ENCODE data around the gene TIMD4.

TIMD4 gene

GRCh38 chr5:156950716-156951115 is 12.3 kb downstream of the TIMD4 start:
- Histone ChIP-seq H3K79me1 (ENCODE audit: low read depth, low read length) (no peaks in the 10 kb centered on the region), H3K18ac (ENCODE audit: low read length) (no peak overlapping the region), H2BK5ac (ENCODE audit: low read length) (no peak overlapping the region), H3K36me3 (replicated peaks in 1 of 2; ENCODE audit: control insufficient read depth in 2 of 2, insufficient read depth in 2 of 2, low read length in 2 of 2) (no peaks in the 10 kb centered on the region), H3K4ac (ENCODE audit: low read length) (no peak overlapping the region), H2AK5ac (ENCODE audit: low read depth, low read length) (no peak overlapping the region), H3K23ac (ENCODE audit: low read depth, low read length, poor library complexity) (no peak overlapping the region), H3K27ac (replicated peaks; ENCODE audit: low read length) (no peak overlapping the region), H3K9me3 (replicated peaks in 1 of 2; ENCODE audit: control insufficient read depth in 2 of 2, insufficient read depth in 1 of 2, low read depth in 1 of 2, low read length in 2 of 2) (no peaks in the 10 kb centered on the region), H2AFZ (ENCODE audit: low read length) (no peak overlapping the region), H3K4me2 (ENCODE audit: insufficient read depth, low read length, poor library complexity, severe bottlenecking) (no peak overlapping the region), H4K91ac (ENCODE audit: low read depth, low read length, poor library complexity) (no peak overlapping the region), H3K27me3 (ENCODE audit: control insufficient read depth in 3 of 3, insufficient read depth in 3 of 3, low read depth in 1 of 3, low read length in 3 of 3) (no peaks in the 10 kb centered on the region), H2BK120ac (ENCODE audit: low read depth, low read length) (no peak overlapping the region), H2BK12ac (ENCODE audit: low read length) (no peak overlapping the region), H2BK15ac (ENCODE audit: low read length) (no peak overlapping the region), H3K4me1 (ENCODE audit: control insufficient read depth in 2 of 2, insufficient read depth in 1 of 2, low read depth in 1 of 2, low read length in 2 of 2) (peaks cover 0 to 2% of the 10 kb centered on the region in 2 donors), H4K8ac (ENCODE audit: low read depth, low read length) (no peak overlapping the region), H3K14ac (ENCODE audit: low read length) (no peak overlapping the region), H3K9ac (ENCODE audit: low read depth, low read length, poor library complexity) (no peak overlapping the region), H3K4me3 (ENCODE audit: low read length in 2 of 2) (no peak overlapping the region)
- no peak for DNase-seq (ENCODE audit: low spot score)
- WGBS, 2 donors (ENCODE audit: extremely low coverage in 2 of 2, insufficient read length in 2 of 2, insufficient replicate concordance in 1 of 2): no CpG with 5 or more reads among the region's 3 CpGs

- H3K9ac ChIP-seq (ENCODE audit: low read depth, low read length, poor library complexity): no peak overlapping the region
- no peaks in the 10 kb centered on the region for H3K9me3 ChIP-seq (replicated peaks in 1 of 2; ENCODE audit: control insufficient read depth in 2 of 2, insufficient read depth in 1 of 2, low read depth in 1 of 2, low read length in 2 of 2)
- H3K36me3 ChIP-seq (replicated peaks in 1 of 2; ENCODE audit: control insufficient read depth in 2 of 2, insufficient read depth in 2 of 2, low read length in 2 of 2): no peaks in the 10 kb centered on the region
- peak overlapping the region; percentile 10 for H3K27ac ChIP-seq (replicated peaks; ENCODE audit: low read length)
- no peaks in the 10 kb centered on the region for H3K27me3 ChIP-seq (ENCODE audit: control insufficient read depth in 3 of 3, insufficient read depth in 3 of 3, low read depth in 1 of 3, low read length in 3 of 3)
- H3K18ac ChIP-seq (ENCODE audit: low read length): no peak overlapping the region
- no peak overlapping the region for H3K14ac ChIP-seq (ENCODE audit: low read length)
- no peak overlapping the region for H2AFZ ChIP-seq (ENCODE audit: low read length)
- no peak overlapping the region for H2BK15ac ChIP-seq (ENCODE audit: low read length)
- no peaks in the 10 kb centered on the region for H3K79me1 ChIP-seq (ENCODE audit: low read depth, low read length)
- no peak overlapping the region for H3K4ac ChIP-seq (ENCODE audit: low read length)
- no peak overlapping the region for H3K23ac ChIP-seq (ENCODE audit: low read depth, low read length, poor library complexity)
- H3K4me3 ChIP-seq (ENCODE audit: low read length in 2 of 2): no peak overlapping the region
- no peak for DNase-seq (ENCODE audit: low spot score)
- no peak overlapping the region for H2BK120ac ChIP-seq (ENCODE audit: low read depth, low read length)
- H3K4me1 ChIP-seq (ENCODE audit: control insufficient read depth in 2 of 2, insufficient read depth in 1 of 2, low read depth in 1 of 2, low read length in 2 of 2): peaks cover 0 to 2% of the 10 kb centered on the region in 2 donors
- H4K8ac ChIP-seq (ENCODE audit: low read depth, low read length): no peak overlapping the region
- H2BK12ac ChIP-seq (ENCODE audit: low read length): no peak overlapping the region
- H2BK5ac ChIP-seq (ENCODE audit: low read length): no peak overlapping the region
- H2AK5ac ChIP-seq (ENCODE audit: low read depth, low read length): no peak overlapping the region
- H4K91ac ChIP-seq (ENCODE audit: low read depth, low read length, poor library complexity): no peak overlapping the region
- H3K4me2 ChIP-seq (ENCODE audit: insufficient read depth, low read length, poor library complexity, severe bottlenecking): no peak overlapping the region
Observed at GRCh38 chr5:156949424-156949823, 13.6 kb downstream of the TIMD4 start.

- Histone ChIP-seq H2AK5ac (ENCODE audit: low read depth, low read length) (no peak overlapping the region), H3K18ac (ENCODE audit: low read length) (no peak overlapping the region), H3K27ac (replicated peaks; ENCODE audit: low read length) (no peak overlapping the region), H2BK15ac (ENCODE audit: low read length) (no peak overlapping the region), H4K8ac (ENCODE audit: low read depth, low read length) (no peak overlapping the region), H3K9me3 (replicated peaks in 1 of 2; ENCODE audit: control insufficient read depth in 2 of 2, insufficient read depth in 1 of 2, low read depth in 1 of 2, low read length in 2 of 2) (no peaks in the 10 kb centered on the region), H2BK5ac (ENCODE audit: low read length) (no peak overlapping the region), H2BK12ac (ENCODE audit: low read length) (no peak overlapping the region), H2AFZ (ENCODE audit: low read length) (no peak overlapping the region), H4K91ac (ENCODE audit: low read depth, low read length, poor library complexity) (no peak overlapping the region), H3K4me2 (ENCODE audit: insufficient read depth, low read length, poor library complexity, severe bottlenecking) (no peak overlapping the region), H3K4me3 (ENCODE audit: low read length in 2 of 2) (no peak overlapping the region), H3K27me3 (ENCODE audit: control insufficient read depth in 3 of 3, insufficient read depth in 3 of 3, low read depth in 1 of 3, low read length in 3 of 3) (no peaks in the 10 kb centered on the region), H2BK120ac (ENCODE audit: low read depth, low read length) (no peak overlapping the region), H3K79me1 (ENCODE audit: low read depth, low read length) (no peaks in the 10 kb centered on the region), H3K23ac (ENCODE audit: low read depth, low read length, poor library complexity) (no peak overlapping the region), H3K36me3 (replicated peaks in 1 of 2; ENCODE audit: control insufficient read depth in 2 of 2, insufficient read depth in 2 of 2, low read length in 2 of 2) (no peaks in the 10 kb centered on the region), H3K9ac (ENCODE audit: low read depth, low read length, poor library complexity) (no peak overlapping the region), H3K4me1 (ENCODE audit: control insufficient read depth in 2 of 2, insufficient read depth in 1 of 2, low read depth in 1 of 2, low read length in 2 of 2) (peaks cover 0 to 2% of the 10 kb centered on the region in 2 donors), H3K14ac (ENCODE audit: low read length) (no peak overlapping the region), H3K4ac (ENCODE audit: low read length) (no peak overlapping the region)
- no CpG with 5 or more reads among the region's 3 CpGs for WGBS, 2 donors (ENCODE audit: extremely low coverage in 2 of 2, insufficient read length in 2 of 2, insufficient replicate concordance in 1 of 2)
- DNase-seq (ENCODE audit: low spot score): no peak
Observed at GRCh38 chr5:156947925-156948324, 15.1 kb downstream of the TIMD4 start.

GRCh38 chr5:156942064-156942463 is 21.0 kb downstream of the TIMD4 start:
- Histone ChIP-seq H2BK15ac (ENCODE audit: low read length) (no peak overlapping the region), H2BK5ac (ENCODE audit: low read length) (no peak overlapping the region), H3K4me2 (ENCODE audit: insufficient read depth, low read length, poor library complexity, severe bottlenecking) (no peak overlapping the region), H3K4ac (ENCODE audit: low read length) (no peak overlapping the region), H3K79me1 (ENCODE audit: low read depth, low read length) (no peaks in the 10 kb centered on the region), H3K23ac (ENCODE audit: low read depth, low read length, poor library complexity) (no peak overlapping the region), H3K36me3 (replicated peaks in 1 of 2; ENCODE audit: control insufficient read depth in 2 of 2, insufficient read depth in 2 of 2, low read length in 2 of 2) (no peaks in the 10 kb centered on the region), H3K14ac (ENCODE audit: low read length) (no peak overlapping the region), H3K27ac (replicated peaks; ENCODE audit: low read length) (no peak overlapping the region), H3K9me3 (replicated peaks in 1 of 2; ENCODE audit: control insufficient read depth in 2 of 2, insufficient read depth in 1 of 2, low read depth in 1 of 2, low read length in 2 of 2) (peaks cover 0 to 3% of the 10 kb centered on the region in 2 donors), H4K8ac (ENCODE audit: low read depth, low read length) (no peak overlapping the region), H3K27me3 (ENCODE audit: control insufficient read depth in 3 of 3, insufficient read depth in 3 of 3, low read depth in 1 of 3, low read length in 3 of 3) (no peaks in the 10 kb centered on the region), H3K4me3 (ENCODE audit: low read length in 2 of 2) (no peak overlapping the region), H3K18ac (ENCODE audit: low read length) (no peak overlapping the region), H2AFZ (ENCODE audit: low read length) (no peak overlapping the region), H3K4me1 (ENCODE audit: control insufficient read depth in 2 of 2, insufficient read depth in 1 of 2, low read depth in 1 of 2, low read length in 2 of 2) (peaks cover 0 to 2% of the 10 kb centered on the region in 2 donors), H2BK120ac (ENCODE audit: low read depth, low read length) (no peak overlapping the region), H3K9ac (ENCODE audit: low read depth, low read length, poor library complexity) (no peak overlapping the region), H2AK5ac (ENCODE audit: low read depth, low read length) (no peak overlapping the region), H2BK12ac (ENCODE audit: low read length) (no peak overlapping the region), H4K91ac (ENCODE audit: low read depth, low read length, poor library complexity) (no peak overlapping the region)
- WGBS, 2 donors (ENCODE audit: extremely low coverage in 2 of 2, insufficient read length in 2 of 2, insufficient replicate concordance in 1 of 2): no CpG with 5 or more reads among the region's 2 CpGs
- no peak for DNase-seq (ENCODE audit: low spot score)
